ENCODE measurements around the gene HJV.

Gene HJV

DNA sequence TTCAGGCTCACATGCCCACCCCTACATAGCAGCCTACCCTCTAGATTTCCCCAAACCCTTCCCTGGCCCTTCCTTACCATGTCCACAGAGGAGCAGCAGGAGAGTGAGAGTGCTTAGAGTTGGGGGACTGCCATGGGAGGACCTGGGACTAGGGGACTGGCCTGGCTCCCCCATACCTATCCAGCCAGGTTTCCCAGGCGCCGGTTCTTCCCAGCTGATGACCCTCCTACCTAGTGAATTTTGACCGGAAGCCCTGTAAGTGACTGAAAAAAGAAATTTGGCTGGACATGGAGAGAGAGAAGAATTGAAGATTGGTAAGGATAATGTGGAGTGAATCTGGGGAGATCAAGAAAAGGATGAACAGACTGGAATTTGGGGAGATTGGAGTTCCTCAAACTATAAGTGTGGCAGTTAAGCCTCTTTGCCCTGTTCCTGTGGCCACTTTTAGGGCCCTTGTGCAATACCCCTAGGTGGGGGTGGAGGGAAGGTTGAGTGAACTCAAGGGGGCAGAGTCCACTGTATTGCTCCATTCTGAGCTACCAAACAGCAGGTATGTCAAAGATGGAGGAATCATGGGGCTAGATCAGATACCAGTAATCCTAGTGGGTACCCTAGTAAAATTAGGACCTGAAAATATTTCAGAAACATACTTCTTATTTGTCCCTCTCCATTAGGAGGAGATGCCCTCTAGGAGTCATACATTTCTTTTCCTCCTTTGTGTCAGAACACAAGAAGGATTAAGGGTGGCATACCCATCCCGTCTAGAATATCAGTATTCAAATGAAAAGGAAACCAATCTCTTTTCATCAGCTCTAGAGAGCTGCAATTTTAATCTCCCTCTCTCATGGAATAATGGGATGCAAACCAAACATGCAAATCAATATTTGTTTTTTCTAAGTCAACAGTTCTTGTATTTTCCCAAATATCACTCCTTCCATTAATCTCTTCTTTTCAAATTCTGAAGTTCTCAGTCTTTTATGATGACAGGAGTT is 1.2 kb downstream of the HJV start:
- DNase-seq, result no peak

DNA sequence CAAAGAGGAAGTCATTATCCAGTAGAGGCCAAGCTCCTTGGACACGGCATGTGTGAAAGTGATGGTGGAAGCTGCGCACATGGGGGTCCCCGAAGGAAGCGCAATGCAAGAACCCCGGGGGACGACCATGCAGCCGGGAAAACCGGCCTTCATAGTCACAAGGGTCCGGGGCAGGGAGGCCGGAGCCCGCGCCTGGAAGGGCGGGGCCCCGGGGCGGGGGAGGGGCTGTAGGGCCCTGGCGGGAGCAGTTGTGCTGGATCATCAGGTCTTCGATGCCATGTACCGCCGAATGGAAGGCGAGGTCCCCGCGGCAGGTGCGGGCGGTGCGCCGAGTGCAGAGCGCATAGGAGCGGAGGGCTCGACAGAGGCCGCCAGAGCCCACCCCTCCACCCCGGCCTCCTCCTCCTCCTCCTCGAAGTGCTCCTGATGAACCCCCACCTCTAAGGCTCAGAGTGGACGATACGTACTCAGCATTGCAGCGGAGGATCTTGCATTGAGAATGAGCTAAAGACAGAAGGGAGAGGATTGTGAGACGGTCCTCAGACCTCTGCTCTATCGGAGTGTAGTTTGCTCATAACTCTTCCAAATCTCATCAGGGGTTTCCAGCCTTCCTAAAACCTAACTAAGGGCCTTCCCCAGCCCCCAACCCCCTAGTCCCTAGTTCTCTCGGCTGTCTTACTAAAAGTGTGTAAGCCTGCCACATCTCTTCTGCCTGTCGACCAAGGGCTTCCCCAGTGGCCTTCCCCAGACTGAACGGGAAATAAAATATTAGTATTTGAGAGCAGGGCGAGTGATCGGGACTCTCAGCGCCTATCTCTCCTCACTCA is 2.1 kb downstream of the HJV start:
- DNase-seq, result no peak

DNA sequence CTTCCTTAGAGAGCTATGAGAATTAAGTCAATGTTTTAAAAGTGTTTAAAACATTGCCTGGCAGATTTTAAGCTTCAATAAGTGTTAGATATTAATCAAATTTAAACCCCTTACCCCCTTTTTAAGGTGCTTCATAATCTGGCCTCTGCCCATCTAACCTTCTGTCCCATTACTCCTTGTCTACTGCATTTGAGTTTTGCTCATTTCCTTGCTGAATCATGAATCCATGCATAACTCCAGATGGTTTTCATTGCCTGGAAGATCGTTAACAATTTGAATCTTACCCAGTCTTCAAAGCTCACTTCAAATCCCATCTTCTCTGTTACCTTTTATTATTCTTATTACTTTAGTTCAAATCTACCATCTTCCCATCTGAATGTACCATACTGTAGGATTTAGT is 4.6 kb downstream of the HJV start:
- DNase-seq, result no peak

DNA sequence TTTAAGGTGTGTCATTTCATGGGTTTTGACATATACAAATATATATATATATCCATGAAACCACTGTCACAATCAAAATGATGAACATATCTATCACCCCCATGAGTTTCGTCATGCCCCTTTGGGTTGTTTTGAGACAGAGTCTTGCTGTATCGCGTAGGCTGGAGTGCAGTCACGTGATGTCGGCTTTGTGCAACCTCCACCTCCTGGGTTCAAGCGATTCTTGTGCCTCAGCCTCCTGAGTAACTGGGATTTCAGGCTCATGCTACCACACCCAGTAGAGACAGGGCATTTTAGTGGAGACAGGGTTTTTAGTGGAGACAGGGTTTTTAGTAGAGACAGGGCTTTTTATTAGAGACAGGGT is 8.0 kb downstream of the HJV start:
- no peak for DNase-seq

DNA sequence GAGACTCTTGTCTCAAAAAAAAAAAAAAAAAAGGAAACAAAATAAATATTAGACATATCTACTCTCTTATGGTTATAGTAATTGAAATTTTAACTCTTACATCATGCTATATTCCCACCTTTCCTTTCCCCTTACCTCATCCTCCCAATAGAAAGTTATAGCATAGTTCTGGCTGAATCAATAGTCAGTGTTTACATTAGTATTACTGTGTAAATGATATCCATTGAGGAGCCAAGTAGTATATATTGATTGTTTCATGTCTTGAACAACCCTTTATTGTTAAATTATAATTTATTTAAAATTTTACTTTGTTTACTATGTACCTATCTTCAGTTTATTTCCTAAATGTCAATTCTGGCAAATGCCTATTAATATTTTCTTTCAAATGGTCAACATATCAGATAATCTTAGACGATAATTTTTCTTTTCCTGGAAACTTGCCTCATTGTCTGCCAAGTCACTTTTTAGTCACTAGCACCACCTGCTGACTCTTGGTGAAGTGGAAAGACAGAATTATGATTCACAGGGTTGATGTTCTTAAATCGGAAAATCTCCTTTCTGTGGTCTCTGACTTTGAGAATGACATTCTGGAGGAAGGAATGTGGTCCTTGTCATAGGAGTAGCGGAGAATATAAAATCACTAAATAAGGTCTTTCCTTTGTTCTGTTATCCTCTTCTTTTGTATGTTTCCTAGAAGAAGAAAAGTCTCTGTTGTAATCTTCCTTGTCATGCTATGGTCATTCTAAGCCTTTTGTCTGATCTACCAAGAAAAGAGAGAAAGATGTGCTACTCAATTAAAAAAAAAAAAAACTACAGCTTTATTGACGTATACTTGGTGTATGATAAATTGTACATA is 8.6 kb downstream of the HJV start:
- peak; percentile 9 to 32 (median 14) for DNase-seq

DNA sequence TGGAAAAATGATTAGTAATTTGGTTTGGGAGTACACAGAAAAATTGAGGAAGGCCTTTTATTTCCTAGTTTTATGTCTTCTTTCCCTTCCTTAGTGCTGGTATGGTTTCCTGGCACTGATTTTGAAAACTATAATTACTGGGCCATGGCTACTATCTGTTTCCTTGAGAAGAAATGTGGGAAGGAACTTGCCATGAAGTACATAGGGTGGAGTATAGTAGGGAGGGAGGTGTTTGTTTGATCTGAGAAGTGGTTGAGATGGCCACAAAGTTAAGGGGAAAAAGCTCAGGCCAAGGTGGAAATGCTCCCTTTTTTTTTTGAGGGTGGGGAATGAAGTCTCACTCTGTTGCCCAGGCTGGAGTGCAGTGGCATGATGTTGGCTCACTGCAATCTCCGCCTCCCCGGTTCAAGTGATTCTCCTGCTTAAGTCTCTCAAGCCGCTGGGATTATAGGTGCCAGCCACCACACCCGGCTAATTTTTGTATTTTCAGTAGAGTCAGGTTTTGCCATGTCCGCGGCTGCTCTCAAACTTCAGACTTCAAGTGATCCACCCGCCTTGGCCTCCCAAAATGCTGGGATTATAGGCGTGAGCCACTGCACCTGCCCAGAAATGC is 11.3 kb downstream of the HJV start:
- no peak for DNase-seq

DNA sequence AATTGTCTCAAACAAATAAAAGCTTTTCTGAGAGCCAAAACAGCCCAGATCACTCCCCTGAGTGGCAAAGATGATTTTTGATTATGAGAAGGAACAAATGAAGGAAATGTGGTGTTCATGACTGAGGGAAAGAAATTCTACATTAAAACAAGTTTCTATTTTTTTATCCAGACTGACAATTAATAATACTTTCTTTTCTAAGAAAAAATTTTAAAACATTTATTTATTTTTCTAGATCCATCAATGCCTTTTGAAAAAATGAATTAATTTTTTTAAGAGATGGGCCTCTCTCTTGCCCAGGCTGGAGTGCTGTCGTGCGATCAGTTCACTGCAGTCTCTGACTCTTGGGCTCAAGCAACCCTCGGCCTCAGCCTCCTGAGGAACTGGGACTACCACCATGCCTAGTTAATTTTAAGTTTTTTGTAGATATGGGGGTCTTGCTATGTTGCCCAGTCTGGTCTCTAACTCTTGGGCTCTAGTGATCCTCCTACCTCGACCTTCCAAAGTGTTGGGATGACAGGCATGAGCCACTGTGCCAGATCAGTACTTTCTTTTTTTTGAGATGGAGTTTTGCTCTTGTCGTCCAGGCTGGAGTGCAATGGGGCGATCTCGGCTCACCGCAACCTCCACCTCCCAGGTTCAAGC is 13.9 kb downstream of the HJV start:
- no peak for DNase-seq

DNA sequence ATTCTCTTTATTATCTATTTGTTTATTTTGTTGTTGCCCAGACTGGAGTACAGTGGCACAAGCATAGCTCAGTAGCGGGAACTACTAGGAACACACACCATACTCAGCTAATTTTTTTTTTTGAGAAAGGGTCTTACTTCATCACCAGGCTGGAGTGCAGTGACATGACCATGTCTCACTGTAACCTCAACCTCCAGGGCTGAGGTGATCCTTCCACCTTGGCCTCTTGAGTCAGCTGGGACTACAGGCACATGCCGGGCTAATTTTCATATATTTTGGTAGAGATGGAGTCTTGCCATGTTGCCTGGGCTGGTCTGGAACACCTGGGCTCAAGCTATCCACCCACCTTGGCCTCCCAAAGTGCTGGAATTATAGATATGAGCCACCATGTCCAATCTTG is 19.8 kb downstream of the HJV start:
- no peak for DNase-seq

DNA sequence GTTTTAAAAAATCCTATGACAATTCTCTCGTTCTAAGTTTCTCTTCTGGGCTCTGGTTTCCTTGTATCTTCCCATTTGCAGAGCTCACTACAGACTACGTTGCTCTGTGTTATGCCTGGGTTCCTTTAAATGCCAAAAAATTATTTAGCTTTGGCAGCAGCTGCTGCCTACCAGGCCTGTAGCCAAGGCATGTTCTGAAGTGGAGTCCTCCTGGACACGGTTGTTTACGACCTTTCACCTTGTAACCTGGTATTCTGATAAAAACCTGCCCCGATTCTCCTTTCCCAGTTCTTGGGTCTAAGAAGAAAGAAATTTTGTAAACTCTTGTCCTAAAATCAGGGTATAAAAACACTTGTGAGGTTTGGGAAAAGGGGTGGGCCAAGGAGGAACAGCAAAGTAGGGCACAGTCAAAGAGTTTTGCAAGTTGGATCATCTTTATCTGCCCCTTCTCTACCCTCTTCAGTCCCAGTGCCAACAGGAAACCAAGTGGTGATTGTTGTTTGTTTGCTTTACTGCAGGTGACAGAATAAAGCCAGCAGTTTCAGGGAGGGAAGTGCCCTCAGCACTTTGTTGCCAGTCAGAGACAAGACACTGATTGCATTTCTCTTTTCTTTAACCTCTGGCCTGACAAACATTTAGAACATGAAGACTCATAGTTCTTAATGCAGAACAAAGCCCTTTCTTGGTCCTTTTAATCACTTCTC is 22.1 kb downstream of the HJV start:
- no peak for DNase-seq

DNA sequence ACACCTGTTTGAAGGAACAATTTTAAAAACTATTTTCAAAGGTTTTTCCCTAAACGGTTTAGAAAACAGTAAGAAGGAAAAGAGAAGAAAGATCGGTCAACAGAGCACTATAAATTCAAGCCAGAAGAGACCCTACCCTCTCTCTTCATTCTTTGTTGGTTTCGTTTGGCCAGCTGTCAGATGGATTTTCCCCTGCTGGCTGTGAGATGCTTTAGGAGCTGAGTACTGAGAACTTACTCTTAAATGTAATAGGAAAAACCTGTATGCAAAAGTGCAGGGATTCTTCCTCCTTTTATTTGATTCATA is 23.9 kb downstream of the HJV start:
- no peak for DNase-seq

DNA sequence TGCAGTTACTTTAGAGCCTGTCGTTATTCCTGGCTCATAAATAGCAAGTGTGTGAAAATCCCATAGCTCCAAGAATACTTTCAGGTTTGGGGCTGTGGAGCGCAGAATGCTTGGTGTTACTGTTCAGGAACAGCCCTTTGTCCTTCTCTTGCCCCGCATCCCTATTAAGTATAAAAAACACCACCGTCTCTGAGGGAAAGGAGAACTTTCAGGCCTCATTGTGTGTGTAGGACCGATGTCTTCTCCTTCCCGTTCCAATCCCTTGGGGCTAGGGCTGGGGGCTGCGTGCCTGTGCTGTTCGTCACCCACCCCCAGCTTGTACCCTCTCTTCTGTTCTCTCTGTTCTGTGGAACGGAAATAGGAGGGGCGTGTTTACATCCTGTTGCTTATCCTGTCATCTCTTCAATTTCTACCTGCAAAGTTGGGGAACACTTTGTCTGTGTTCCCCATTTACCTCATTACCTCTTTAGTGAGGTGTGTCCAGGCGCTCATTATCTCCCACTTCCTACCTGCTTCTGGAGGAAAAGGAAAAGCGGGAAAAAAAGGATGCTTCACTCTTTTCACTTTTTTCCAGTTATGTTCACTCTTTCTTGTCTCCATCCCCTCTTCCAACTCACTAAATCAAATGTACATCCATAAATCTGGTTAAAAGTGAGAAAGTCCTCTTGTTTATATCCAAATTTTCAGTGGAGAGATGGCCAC is 24.4 kb downstream of the HJV start:
- peak in 3 of 4 experiments; percentile 14 to 44 (median 33) for DNase-seq

DNA sequence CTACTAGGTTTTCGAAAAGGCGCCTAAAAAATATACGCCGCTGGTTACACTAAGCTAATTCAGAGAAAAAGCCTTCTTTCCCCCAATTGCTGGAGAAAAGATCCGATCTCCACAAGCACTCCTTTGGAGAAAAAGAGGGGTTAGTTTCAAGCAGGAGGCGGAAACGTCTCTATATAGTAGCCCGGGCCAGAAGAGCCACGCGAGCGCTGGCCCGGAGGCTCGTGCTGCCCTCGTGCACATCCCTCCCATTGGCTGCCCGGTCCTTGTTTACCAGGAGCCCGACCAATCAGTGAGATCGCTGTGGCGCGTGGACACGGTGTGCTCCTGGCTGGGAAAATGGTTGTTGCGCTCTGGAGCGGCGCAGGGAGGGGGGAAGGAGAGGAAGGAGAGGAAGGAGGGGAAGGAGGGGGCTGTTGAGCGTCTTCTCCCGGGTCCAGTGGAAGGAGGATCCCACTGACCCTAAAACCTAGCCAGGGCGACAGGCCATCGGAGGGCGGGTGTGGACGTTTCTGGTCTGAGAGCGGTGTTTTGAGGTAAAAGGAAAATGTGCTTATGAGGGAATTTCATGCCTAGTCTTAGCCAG is 25.0 kb downstream of the HJV start, which contains the start of gene TXNIP:
Gene TXNIP, minus strand, starts transcription at position 147 of the 583 bp plus-strand sequence. CDS start 313 bp downstream, outside the sequence.
- peak; percentile 75 to 86 (median 79) for DNase-seq

DNA sequence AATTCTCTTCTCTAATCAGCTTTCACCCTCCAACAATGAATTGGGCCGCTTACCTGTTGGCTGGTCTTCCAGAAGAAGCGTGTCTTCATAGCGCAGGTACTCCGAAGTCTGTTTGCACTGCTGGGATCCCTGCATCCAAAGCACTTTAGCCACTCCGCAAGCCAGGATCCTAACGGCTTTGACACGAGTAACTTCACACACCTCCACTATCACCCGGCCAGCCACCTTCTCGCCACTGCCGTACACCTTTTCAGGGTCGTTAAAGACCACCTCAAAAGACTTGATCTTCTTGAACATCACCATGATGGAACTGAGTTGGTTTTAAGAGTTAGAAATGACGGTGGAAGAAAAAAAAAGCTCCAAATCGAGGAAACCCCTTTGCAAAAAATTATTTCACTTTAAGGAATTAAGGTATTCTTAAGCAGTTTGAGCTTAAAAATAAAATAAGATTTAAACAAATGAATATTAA is 25.5 kb downstream of the HJV start:
- no peak for DNase-seq

DNA sequence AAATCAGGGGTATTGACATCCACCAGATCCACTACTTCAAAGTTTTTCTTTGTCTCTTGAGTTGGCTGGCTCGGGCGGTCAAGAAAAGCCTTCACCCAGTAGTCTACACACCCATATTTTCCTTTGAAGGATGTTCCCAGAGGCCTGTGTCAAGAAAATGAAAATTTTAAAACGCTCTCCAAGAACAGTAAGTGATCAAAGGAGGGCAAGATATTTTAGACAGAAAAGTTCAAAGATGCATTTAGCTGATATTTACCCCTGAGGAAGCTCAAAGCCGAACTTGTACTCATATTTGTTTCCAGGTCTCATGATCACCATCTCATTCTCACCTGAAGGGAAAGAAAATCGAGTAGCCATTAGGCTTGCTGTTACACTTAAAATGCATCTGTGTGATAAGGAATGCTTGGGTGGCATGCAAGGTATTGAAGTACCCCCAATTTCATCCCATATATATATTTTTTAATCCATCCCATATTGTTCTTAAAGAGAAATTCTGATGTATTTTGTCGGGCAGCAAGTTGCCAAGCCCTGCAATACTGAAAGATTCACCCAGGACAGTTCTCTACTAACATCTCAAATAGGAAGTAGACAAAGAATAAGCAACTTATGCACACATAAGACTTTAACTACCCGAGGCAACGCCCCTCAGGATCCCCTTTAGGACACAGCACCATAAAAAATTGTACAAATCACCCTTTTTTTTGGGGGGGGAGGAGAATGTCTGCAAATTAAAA is 26.2 kb downstream of the HJV start:
- no peak for DNase-seq

DNA sequence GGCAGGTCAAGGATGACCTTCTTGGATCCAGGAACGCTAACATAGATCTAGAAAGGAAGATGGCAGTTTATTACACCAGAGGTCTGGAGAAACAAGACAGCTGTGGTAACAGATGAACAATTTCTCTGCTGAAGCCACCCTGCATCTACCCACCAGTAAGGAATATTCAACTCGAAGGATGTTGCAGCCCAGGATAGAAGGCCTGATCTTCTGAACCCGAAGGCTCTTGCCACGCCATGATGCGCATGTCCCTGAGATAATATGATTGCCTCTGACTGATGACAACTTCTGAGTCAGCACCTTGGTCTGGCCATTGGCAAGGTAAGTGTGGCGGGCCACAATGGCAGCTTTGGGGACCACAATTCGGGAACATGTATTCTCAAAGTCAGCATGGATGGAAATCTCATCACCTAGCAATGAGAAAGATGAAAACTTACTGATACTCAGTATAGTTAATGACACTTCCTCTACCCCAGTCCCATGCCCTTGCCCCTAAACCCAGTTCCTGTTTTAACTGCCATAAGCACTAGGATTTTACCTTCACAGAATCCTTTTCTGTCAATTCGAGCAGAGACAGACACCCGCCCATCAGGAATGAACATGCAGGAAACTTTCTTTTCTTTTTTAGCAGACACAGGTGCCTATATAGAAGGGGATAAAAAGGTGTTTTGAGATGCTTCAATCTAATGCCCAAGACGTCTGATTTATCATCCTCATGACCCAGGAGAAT is 27.0 kb downstream of the HJV start:
- DNase-seq, result no peak

DNA sequence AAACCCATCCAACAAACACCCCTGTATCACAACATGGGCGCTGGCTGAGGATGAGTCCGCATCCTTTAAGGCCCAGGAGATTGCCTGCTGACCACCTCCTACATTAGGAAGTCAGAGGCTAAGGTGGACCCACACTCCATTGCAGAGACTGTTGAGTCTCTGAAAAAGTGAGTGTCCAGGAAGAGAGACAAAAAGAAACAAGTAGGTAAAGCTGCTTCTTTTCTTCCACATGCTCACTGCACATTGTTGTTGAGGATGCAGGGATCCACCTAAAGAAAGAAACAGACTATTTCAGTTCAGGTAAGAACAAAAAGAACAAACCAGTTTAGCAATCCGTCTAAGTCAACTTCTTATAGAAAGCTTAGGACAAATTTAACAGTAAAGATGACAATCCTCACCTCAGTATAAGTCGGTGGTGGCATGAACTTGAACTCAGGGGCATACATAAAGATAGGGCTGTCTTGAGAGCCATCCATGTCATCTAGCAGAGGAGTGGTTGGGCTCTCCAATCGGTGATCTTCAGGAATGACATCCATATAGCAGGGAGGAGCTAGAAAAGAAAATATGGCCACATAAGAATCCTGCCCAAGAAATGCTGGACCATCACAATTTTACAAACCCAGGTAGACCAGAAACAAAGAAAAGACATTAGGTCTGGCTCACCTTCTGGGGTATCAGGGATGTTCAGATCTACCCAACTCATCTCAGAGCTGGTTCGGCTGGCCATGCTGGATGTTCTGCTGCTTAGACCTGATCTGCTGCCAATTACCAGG is 27.7 kb downstream of the HJV start:
- DNase-seq, result no peak

DNA sequence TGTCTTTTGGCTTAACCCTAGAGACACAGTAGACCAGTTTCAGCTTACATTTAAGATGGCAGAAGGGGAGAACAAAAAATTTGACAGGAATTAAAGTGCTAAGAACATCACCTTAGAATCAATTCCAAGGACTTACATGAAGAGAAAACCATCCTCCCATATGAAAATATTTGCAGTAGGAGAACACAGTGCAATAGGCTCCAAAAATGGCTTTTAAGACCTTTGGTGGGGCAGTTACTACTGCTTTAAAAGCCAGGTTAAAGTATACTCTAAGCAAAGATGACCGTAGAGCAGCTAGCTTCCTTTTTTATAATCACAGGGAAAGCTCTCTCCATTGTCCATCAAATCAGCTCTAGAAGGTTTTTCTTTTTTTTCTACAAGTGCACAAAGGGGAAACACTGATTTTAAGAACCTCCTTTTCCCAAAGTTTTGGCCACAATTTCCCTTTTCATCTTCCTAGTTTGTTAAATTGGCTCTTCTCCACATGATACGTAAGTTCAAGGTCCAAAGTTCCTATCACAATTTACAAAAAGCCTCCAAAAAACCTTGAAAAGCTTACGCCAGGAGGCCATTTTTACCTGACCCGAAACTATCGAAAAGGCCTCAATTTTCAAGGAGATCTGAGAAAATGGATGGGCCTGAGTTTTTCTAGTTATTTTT is 28.4 kb downstream of the HJV start:
- DNase-seq, result no peak
